CD4-positive, alpha-beta T cell (primary cell): Measurements from ENCODE around the gene MAGEA12. TPM values are rescaled to one million over a fixed set of nuclear protein-coding genes. Genes with fewer than 3 reads are reported as not detected.
"Not testable (repeated sequence)": the region's sequence is repeated elsewhere in the genome, so short reads cannot be mapped to it uniquely, and the experiment has no call there.

ENCODE experiments used
- ATAC-seq: fragments of 200-7000 bp; cut with Tn5 transposase; one replicate; pipeline ENCODE4 v1.10.0; 2022; ENCODE audit warnings: mild to moderate bottlenecking; ENCODE audit not compliant: poor library complexity
- CTCF ChIA-PET: fragments of 350-600 bp; sonication (Branson Sonifier 250); formaldehyde crosslinking; loops from one replicate; lab custom pipeline; 2021; ENCODE audit warnings: antibody characterized with exemption, inconsistent platforms; lab: Charles Lee
- POLR2A ChIA-PET: fragments of 350-600 bp; sonication (Branson Sonifier 250); formaldehyde crosslinking; loops from one replicate; lab custom pipeline; 2021; ENCODE audit warnings: antibody characterized with exemption, inconsistent platforms; lab: Charles Lee
- DNase-seq, 14 experiments: peaks; one replicate each; pipeline ENCODE4 v3.0.0-alpha.2; 2013 to 2020; ENCODE audit warnings: mixed read lengths in 2 of 14
- H3K27ac ChIP-seq, 2 donors: one replicate each; pipeline versions ENCODE4 v1.5.1 to v1.7.0; 2013; ENCODE audit warnings: low read length in 2 of 2, low read depth in 1 of 2, mild to moderate bottlenecking in 1 of 2
- H3K27me3 ChIP-seq, 2 experiments: 1 replicate in 1 of 2; 2 replicates in 1 of 2; pipeline versions ENCODE4 v1.6.1 to v1.7.0; 2013; ENCODE audit warnings: low read length in 2 of 2, control low read depth in 1 of 2, mild to moderate bottlenecking in 1 of 2, moderate library complexity in 1 of 2; ENCODE audit not compliant: insufficient read depth in 2 of 2, control insufficient read depth in 1 of 2
- H3K36me3 ChIP-seq: one replicate; pipeline ENCODE4 v1.6.1; 2013; ENCODE audit warnings: low read length, control low read depth; ENCODE audit not compliant: insufficient read depth
- H3K4me1 ChIP-seq: one replicate; pipeline ENCODE4 v1.6.1; 2013; ENCODE audit warnings: low read length, control low read depth; ENCODE audit not compliant: insufficient read depth
- H3K4me3 ChIP-seq: one replicate; pipeline ENCODE4 v1.5.1; 2013; ENCODE audit warnings: mild to moderate bottlenecking, low read length, moderate library complexity
- H3K9me3 ChIP-seq, 2 experiments: 1 replicate in 1 of 2; 2 replicates in 1 of 2; pipeline versions ENCODE4 v1.6.1 to v1.7.0; 2013; ENCODE audit warnings: low read length in 2 of 2, mild to moderate bottlenecking in 2 of 2, control low read depth in 1 of 2, moderate library complexity in 1 of 2; ENCODE audit not compliant: control insufficient read depth in 1 of 2, insufficient read depth in 1 of 2
- H3K27ac Mint-ChIP-seq: one replicate; pipeline ENCODE4 v1.8.0; 2020; ENCODE audit warnings: mixed read lengths
- H3K27me3 Mint-ChIP-seq: one replicate; pipeline ENCODE4 v1.8.0; 2021; ENCODE audit warnings: mixed read lengths
- H3K36me3 Mint-ChIP-seq: one replicate; pipeline ENCODE4 v1.8.0; 2021; ENCODE audit warnings: low read depth, mixed read lengths
- H3K4me1 Mint-ChIP-seq: one replicate; pipeline ENCODE4 v1.8.0; 2021; ENCODE audit warnings: low read depth, mixed read lengths
- H3K4me3 Mint-ChIP-seq: one replicate; pipeline ENCODE4 v1.8.0; 2020; ENCODE audit warnings: mild to moderate bottlenecking, mixed read lengths
- H3K9me3 Mint-ChIP-seq: one replicate; pipeline ENCODE4 v1.8.0; 2020; ENCODE audit warnings: mixed read lengths
- intact Hi-C, 2 experiments: fragments of 100-400 bp; cut with DNase I in 1 of 2; cut with micrococcal nuclease in 1 of 2; formaldehyde crosslinking; loops; one replicate each; pipeline versions ENCODE4 v1.15.1 to v1.9.0; 2023 to 2025; cut with DNase I, micrococcal nuclease
- polyA plus RNA-seq, 2 donors: library from polyadenylated mRNA; unstranded; fragments of 120-200 nt; gene quantifications; one replicate each; pipeline ENCODE4 v1.2.1, GENCODE V29; 2013
- total RNA-seq, 174 experiments: library from RNA in 2 of 174; stranded (reverse) in 2 of 174; gene quantifications; one replicate each; pipeline ENCODE4 v1.2.3 and lab custom pipeline; 2021 to 2026
- TF ChIP-seq, protein P1 (sequence below): fragments of 200-600 bp; IDR thresholded peaks from one replicate; pipeline ENCODE4 v1.8.0; 2022; ENCODE audit warnings: antibody characterized with exemption, mild to moderate bottlenecking

Gene MAGEA12, protein sequence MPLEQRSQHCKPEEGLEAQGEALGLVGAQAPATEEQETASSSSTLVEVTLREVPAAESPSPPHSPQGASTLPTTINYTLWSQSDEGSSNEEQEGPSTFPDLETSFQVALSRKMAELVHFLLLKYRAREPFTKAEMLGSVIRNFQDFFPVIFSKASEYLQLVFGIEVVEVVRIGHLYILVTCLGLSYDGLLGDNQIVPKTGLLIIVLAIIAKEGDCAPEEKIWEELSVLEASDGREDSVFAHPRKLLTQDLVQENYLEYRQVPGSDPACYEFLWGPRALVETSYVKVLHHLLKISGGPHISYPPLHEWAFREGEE
- not detected for total RNA-seq
- not detected for polyA plus RNA-seq (2013, experiment 1 of 2)
- polyA plus RNA-seq (2013, experiment 2 of 2): not detected
- total RNA-seq (lab: John Stamatoyannopoulos, UW): 0 to 0.07 (median 0) reads per million in 172 experiments

DNA sequence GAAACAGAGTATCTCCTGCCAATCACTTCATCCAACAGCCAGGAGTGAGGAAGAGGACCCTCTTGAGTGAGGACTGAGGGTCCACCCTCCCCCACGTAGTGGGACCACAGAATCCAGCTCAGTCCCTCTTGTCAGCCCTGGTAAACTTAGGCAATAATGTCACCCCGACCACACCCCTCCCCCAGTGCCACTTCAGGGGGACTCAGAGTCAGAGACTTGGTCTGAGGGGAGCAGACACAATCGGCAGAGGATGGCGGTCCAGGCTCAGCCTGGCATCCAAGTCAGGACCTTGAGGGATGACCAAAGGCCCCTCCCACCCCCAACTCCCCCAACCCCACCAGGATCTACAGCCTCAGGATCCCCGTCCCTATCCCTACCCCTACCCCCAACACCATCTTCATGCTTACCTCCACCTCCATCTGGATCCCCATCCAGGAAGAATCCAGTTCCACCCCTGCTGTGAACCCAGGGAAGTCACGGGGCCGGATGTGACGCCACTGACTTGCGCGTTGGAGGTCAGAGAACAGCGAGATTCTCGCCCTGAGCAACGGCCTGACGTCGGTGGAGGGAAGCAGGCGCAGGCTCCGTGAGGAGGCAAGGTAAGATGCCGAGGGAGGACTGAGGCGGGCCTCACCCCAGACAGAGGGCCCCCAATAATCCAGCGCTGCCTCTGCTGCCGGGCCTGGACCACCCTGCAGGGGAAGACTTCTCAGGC is at the start of gene MAGEA12, which contains the start of gene CSAG1:
TSS of gene MAGEA12 (plus strand) at position 497 of the 715 bp plus-strand sequence. CDS start 2,405 bp downstream, outside the sequence.
TSS of gene CSAG1 (minus strand) at position 461 of the 715 bp plus-strand sequence. CDS start 1,261 bp downstream, outside the sequence.
- H3K4me3 ChIP-seq: no peak within 1 kb of the TSS
- Mint-ChIP-seq H3K9me3 (no peaks in the 10 kb centered on the region), H3K4me1 (no peaks in the 10 kb centered on the region), H3K27ac (no peak within 1 kb of the TSS), H3K27me3 (peaks cover 4% of the 10 kb centered on the region), H3K4me3 (no peak within 1 kb of the TSS), H3K36me3 (no peaks in the 10 kb centered on the region)
- no peak for DNase-seq
- no peaks in the 10 kb centered on the region for H3K4me1 ChIP-seq
- H3K9me3 ChIP-seq: no peaks in the 10 kb centered on the region
- ChIA-PET CTCF (no interaction called here), POLR2A (no interaction called here)
- intact Hi-C loops: no loop called here
- ATAC-seq: no peak
- H3K27me3 ChIP-seq: no peaks in the 10 kb centered on the region
- no peak within 1 kb of the TSS for H3K27ac ChIP-seq
- no peaks in the 10 kb centered on the region for H3K36me3 ChIP-seq
- TF ChIP-seq, protein P1, sequence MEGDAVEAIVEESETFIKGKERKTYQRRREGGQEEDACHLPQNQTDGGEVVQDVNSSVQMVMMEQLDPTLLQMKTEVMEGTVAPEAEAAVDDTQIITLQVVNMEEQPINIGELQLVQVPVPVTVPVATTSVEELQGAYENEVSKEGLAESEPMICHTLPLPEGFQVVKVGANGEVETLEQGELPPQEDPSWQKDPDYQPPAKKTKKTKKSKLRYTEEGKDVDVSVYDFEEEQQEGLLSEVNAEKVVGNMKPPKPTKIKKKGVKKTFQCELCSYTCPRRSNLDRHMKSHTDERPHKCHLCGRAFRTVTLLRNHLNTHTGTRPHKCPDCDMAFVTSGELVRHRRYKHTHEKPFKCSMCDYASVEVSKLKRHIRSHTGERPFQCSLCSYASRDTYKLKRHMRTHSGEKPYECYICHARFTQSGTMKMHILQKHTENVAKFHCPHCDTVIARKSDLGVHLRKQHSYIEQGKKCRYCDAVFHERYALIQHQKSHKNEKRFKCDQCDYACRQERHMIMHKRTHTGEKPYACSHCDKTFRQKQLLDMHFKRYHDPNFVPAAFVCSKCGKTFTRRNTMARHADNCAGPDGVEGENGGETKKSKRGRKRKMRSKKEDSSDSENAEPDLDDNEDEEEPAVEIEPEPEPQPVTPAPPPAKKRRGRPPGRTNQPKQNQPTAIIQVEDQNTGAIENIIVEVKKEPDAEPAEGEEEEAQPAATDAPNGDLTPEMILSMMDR: no peak

DNA sequence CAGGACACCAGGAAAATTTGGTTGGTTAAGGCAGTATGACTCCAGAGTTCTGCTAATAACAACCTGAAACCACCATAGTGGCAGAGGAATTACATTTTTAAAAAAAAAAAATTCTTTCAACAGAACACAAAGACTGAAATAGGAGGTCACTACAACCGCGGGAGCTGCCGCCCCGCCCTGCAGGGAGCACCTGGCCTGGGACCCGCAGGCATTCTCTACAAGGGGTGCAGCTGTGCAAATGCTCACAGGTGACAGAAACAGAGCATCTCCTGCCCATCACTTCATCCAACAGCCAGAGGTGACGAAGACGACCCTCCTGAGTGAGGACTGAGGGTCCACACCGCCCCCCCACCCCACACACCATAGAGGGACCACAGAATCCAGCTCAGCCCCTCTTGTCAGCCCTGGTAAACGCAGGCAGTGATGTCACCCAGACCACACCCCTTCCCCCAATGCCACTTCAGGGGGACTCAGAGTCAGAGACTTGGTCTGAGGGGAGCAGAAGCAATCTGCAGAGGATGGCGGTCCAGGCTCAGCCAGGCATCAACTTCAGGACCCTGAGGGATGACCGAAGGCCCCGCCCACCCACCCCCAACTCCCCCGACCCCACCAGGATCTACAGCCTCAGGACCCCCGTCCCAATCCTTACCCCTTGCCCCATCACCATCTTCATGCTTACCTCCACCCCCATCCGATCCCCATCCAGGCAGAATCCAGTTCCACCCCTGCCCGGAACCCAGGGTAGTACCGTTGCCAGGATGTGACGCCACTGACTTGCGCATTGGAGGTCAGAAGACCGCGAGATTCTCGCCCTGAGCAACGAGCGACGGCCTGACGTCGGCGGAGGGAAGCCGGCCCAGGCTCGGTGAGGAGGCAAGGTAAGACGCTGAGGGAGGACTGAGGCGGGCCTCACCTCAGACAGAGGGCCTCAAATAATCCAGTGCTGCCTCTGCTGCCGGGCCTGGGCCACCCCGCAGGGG is 35.3 kb upstream of the MAGEA12 start, which contains the start of gene MAGEA3:
TSS of gene MAGEA3 (plus strand) at position 843 of the 980 bp plus-strand sequence. CDS start 2,039 bp downstream, outside the sequence.
- H3K4me1 Mint-ChIP-seq, CTCF ChIA-PET, POLR2A ChIA-PET: not testable (repeated sequence)

DNA sequence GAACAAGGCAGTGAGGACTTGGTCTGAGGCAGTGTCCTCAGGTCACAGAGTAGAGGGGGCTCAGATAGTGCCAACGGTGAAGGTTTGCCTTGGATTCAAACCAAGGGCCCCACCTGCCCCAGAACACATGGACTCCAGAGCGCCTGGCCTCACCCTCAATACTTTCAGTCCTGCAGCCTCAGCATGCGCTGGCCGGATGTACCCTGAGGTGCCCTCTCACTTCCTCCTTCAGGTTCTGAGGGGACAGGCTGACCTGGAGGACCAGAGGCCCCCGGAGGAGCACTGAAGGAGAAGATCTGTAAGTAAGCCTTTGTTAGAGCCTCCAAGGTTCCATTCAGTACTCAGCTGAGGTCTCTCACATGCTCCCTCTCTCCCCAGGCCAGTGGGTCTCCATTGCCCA is 33.2 kb upstream of the MAGEA12 start:
- CTCF ChIA-PET, H3K4me3 Mint-ChIP-seq, H3K36me3 ChIP-seq, DNase-seq, H3K9me3 Mint-ChIP-seq, H3K4me1 ChIP-seq, ATAC-seq, H3K27me3 Mint-ChIP-seq, H3K4me1 Mint-ChIP-seq, H3K27me3 ChIP-seq, H3K36me3 Mint-ChIP-seq, POLR2A ChIA-PET, H3K27ac Mint-ChIP-seq, intact Hi-C loops, H3K9me3 ChIP-seq, H3K4me3 ChIP-seq, H3K27ac ChIP-seq: not testable (repeated sequence)

More for the DNA sequence above, 35.3 kb upstream of the MAGEA12 start, which contains the start of gene MAGEA3:
- H3K36me3 ChIP-seq, H3K27ac ChIP-seq, H3K4me3 Mint-ChIP-seq, H3K9me3 ChIP-seq, DNase-seq, H3K4me3 ChIP-seq, H3K36me3 Mint-ChIP-seq, H3K27me3 ChIP-seq, ATAC-seq, H3K4me1 ChIP-seq, H3K27me3 Mint-ChIP-seq, H3K9me3 Mint-ChIP-seq, H3K27ac Mint-ChIP-seq, intact Hi-C loops: not testable (repeated sequence)

DNA sequence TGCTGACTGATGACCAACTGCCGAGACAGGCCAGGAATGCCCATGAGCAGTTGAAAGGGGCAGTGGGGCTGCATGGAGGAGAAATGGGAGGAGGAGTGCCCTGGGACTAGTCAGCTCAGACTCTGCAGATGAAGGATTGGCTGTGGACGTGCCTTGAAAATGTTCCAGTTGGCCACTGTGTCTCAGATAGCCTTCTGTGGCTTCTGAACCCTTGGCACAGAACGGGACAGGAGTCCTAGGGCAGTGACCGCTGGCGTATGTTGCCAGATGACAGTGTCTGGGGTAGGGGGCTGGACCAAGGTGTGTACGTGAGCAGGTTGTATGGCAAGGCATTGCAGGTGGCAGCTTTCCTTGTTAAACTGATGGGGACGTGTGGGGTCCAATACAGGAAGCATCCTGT is 27.1 kb upstream of the MAGEA12 start:
- H3K4me1 ChIP-seq, ATAC-seq, H3K27me3 Mint-ChIP-seq, H3K4me1 Mint-ChIP-seq, H3K27me3 ChIP-seq, CTCF ChIA-PET, POLR2A ChIA-PET, H3K27ac ChIP-seq, intact Hi-C loops, H3K27ac Mint-ChIP-seq, H3K4me3 Mint-ChIP-seq, H3K4me3 ChIP-seq, H3K36me3 ChIP-seq, H3K9me3 ChIP-seq, DNase-seq, H3K9me3 Mint-ChIP-seq, H3K36me3 Mint-ChIP-seq: not testable (repeated sequence)

DNA sequence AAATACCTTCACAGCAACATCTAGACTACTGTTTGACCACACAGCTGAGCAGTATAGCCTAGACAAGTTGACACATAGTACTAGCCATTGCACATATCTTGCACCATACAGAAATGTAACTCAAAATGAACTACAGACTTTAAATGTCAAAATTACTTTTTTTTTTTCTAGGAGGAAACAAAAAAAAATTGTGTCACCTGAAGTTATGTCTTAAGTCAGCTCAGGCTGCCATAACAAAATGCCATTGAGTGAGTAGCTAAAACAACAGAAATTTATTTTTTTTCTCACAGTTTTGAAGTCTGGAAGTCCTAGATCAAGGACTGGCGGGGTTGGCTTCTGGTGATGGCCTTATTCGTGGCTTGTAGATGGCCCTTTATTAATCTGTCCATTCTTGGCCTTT is 24.4 kb upstream of the MAGEA12 start, which contains the start of gene CSAG2:
TSS of gene CSAG2 (minus strand) at position 101 of the 400 bp plus-strand sequence. CDS start 161 bp downstream, outside the sequence.
- CTCF ChIA-PET, H3K4me1 ChIP-seq, H3K27ac ChIP-seq, POLR2A ChIA-PET, H3K27me3 ChIP-seq, H3K27me3 Mint-ChIP-seq, H3K4me3 ChIP-seq, intact Hi-C loops, H3K9me3 ChIP-seq, DNase-seq, H3K4me1 Mint-ChIP-seq, H3K4me3 Mint-ChIP-seq, H3K9me3 Mint-ChIP-seq, ATAC-seq, H3K36me3 ChIP-seq, H3K27ac Mint-ChIP-seq, H3K36me3 Mint-ChIP-seq: not testable (repeated sequence)
